ENCODE measurements around the gene TLE4. TPM values are rescaled to one million over a fixed set of nuclear protein-coding genes. Genes with fewer than 3 reads are reported as not detected.

Gene TLE4
- polyA plus RNA-seq, 1 donor (not counting 4 experiments of a cell fraction or from before 2014, with no cell fraction given): 14.7 TPM

- Histone ChIP-seq H3K9me1 (ENCODE audit: control insufficient read depth, extremely low read depth, insufficient read depth, low read length) (no peaks in the 10 kb centered on the region), H3K4me3 (ENCODE audit: control insufficient read depth in 2 of 3, extremely low read depth in 1 of 3, insufficient read depth in 2 of 3, low read depth in 1 of 3, low read length in 3 of 3) (no peak overlapping the region), H3K27ac (ENCODE audit: control insufficient read depth, insufficient read depth, low read length) (no peak overlapping the region), H3K4me1 (ENCODE audit: control insufficient read depth, extremely low read depth, insufficient read depth, low read length) (peaks cover 6% of the 10 kb centered on the region), H2AFZ (ENCODE audit: control insufficient read depth, low read length) (no peak overlapping the region), H3K9ac (ENCODE audit: control insufficient read depth, extremely low read depth, insufficient read depth, low read length) (no peak overlapping the region), H3K4me2 (ENCODE audit: control insufficient read depth, extremely low read depth, insufficient read depth, low read depth, low read length) (no peak overlapping the region), H3K27me3 (ENCODE audit: control insufficient read depth, extremely low read depth, insufficient read depth, low read length) (no peaks in the 10 kb centered on the region), H3K79me2 (ENCODE audit: control insufficient read depth, insufficient read depth, low read length) (no peaks in the 10 kb centered on the region), H4K20me1 (ENCODE audit: control insufficient read depth, extremely low read depth, insufficient read depth, low read length) (no peaks in the 10 kb centered on the region), H3K36me3 (ENCODE audit: control insufficient read depth in 2 of 2, extremely low read depth in 1 of 2, insufficient read depth in 2 of 2, low read length in 2 of 2) (no peaks in the 10 kb centered on the region), H3K9me3 (ENCODE audit: control insufficient read depth, low read depth, low read length) (no peaks in the 10 kb centered on the region)
- no peak for DNase-seq (ENCODE audit: low read depth, low spot score)
- TF ChIP-seq CTCF (optimal IDR thresholded peaks at IDR 0.05 in 1 of 3, IDR thresholded peaks at IDR 0.05 in 1 of 3, conservative IDR thresholded peaks at IDR 0.05 in 1 of 3; ENCODE audit: extremely low read depth in 1 of 3, insufficient read depth in 2 of 3, low read length in 3 of 3): no peak
- TF ChIP-seq EZH2 (IDR thresholded peaks at IDR 0.05; ENCODE audit: low read length): no peak
- dilution Hi-C loops (cut with MboI; ENCODE audit: extremely low pct_ligation_motif_present, low sequenced_read_pairs): no loop called here
- FAIRE-seq: no peak
Measured at GRCh38 chr9:79757074-79757473, 185.3 kb downstream of the TLE4 start.

- Histone ChIP-seq H3K79me2 (ENCODE audit: control insufficient read depth, insufficient read depth, low read length) (no peaks in the 10 kb centered on the region), H3K27me3 (ENCODE audit: control insufficient read depth, extremely low read depth, insufficient read depth, low read length) (no peaks in the 10 kb centered on the region), H3K27ac (ENCODE audit: control insufficient read depth, insufficient read depth, low read length) (no peak overlapping the region), H3K9ac (ENCODE audit: control insufficient read depth, extremely low read depth, insufficient read depth, low read length) (no peak overlapping the region), H3K9me1 (ENCODE audit: control insufficient read depth, extremely low read depth, insufficient read depth, low read length) (no peaks in the 10 kb centered on the region), H3K4me2 (ENCODE audit: control insufficient read depth, extremely low read depth, insufficient read depth, low read depth, low read length) (no peak overlapping the region), H4K20me1 (ENCODE audit: control insufficient read depth, extremely low read depth, insufficient read depth, low read length) (no peaks in the 10 kb centered on the region), H2AFZ (ENCODE audit: control insufficient read depth, low read length) (no peak overlapping the region), H3K4me3 (ENCODE audit: control insufficient read depth in 2 of 3, extremely low read depth in 1 of 3, insufficient read depth in 2 of 3, low read depth in 1 of 3, low read length in 3 of 3) (no peak overlapping the region), H3K9me3 (ENCODE audit: control insufficient read depth, low read depth, low read length) (no peaks in the 10 kb centered on the region), H3K36me3 (ENCODE audit: control insufficient read depth in 2 of 2, extremely low read depth in 1 of 2, insufficient read depth in 2 of 2, low read length in 2 of 2) (no peaks in the 10 kb centered on the region), H3K4me1 (ENCODE audit: control insufficient read depth, extremely low read depth, insufficient read depth, low read length) (peaks cover 6% of the 10 kb centered on the region)
- FAIRE-seq (peak; percentile 9), DNase-seq (ENCODE audit: low read depth, low spot score) (no peak)
- no peak for TF ChIP-seq EZH2 (IDR thresholded peaks at IDR 0.05; ENCODE audit: low read length)
- TF ChIP-seq CTCF (optimal IDR thresholded peaks at IDR 0.05 in 1 of 3, IDR thresholded peaks at IDR 0.05 in 1 of 3, conservative IDR thresholded peaks at IDR 0.05 in 1 of 3; ENCODE audit: extremely low read depth in 1 of 3, insufficient read depth in 2 of 3, low read length in 3 of 3): peak in 2 of 3 experiments; percentile 28 to 54
- dilution Hi-C loops (cut with MboI; ENCODE audit: extremely low pct_ligation_motif_present, low sequenced_read_pairs): no loop called here
Measured at GRCh38 chr9:79757881-79758669, 186.3 kb downstream of the TLE4 start.

Data from keratinocyte (primary cell).